SK-N-SH (cell line): ENCODE data around the gene CRTC1. TPM values are rescaled to one million over a fixed set of nuclear protein-coding genes. Genes with fewer than 3 reads are reported as not detected.

Experiments
- CTCF ChIA-PET: fragments of 300-600, 350-600 bp; formaldehyde crosslinking; extraction: SDS; loops from one replicate; lab custom pipeline; 2021; lab: Yijun Ruan, JAX
- POLR2A ChIA-PET: fragments of 350-600 bp; sonication (Branson Sonifier 250); formaldehyde crosslinking; extraction: SDS; loops from one replicate; lab custom pipeline; 2020; ENCODE audit warnings: antibody characterized with exemption, inconsistent platforms; lab: Yijun Ruan, JAX
- DNase-seq: peaks from one replicate; pipeline ENCODE4 v3.0.0; 2012
- H2AFZ ChIP-seq: fragments of 200-600 bp; sonication (generic); 2 replicates; pipeline ENCODE4 v1.8.1; 2016; ENCODE audit warnings: antibody characterized with exemption, mild to moderate bottlenecking, low read depth
- H3F3A ChIP-seq: fragments of 200-600 bp; sonication (generic); replicated peaks from 2 replicates; pipeline ENCODE3; 2016; ENCODE audit warnings: antibody characterized with exemption, mild to moderate bottlenecking; ENCODE audit not compliant: insufficient read depth
- H3K27ac ChIP-seq, 2 experiments: fragments of 200-500 bp in 1 of 2; fragments of 200-600 bp in 1 of 2; sonication (Bioruptor generic) in 1 of 2; sonication (generic), shearing (Covaris generic) in 1 of 2; 2 replicates each; pipeline versions ENCODE4 v1.5.1 to v1.6.1; 2014 to 2016; ENCODE audit warnings: low read depth in 2 of 2, inconsistent platforms in 1 of 2, low read length in 1 of 2, mild to moderate bottlenecking in 1 of 2, mixed read lengths in 1 of 2
- H3K27me3 ChIP-seq: fragments of 200-600 bp; sonication (generic), shearing (Covaris generic); 2 replicates; pipeline ENCODE4 v1.6.1; 2016; ENCODE audit warnings: mixed run types; ENCODE audit not compliant: insufficient read depth
- H3K36me3 ChIP-seq, 2 experiments: fragments of 200-500 bp in 1 of 2; fragments of 200-600 bp in 1 of 2; sonication (Bioruptor generic) in 1 of 2; sonication (generic) in 1 of 2; replicated peaks in 1 of 2; 2 replicates each; pipeline versions ENCODE3 to v1.5.1; 2014 to 2016; ENCODE audit warnings: low read length in 1 of 2, mild to moderate bottlenecking in 1 of 2; ENCODE audit not compliant: insufficient read depth in 2 of 2, control insufficient read depth in 1 of 2
- H3K4me1 ChIP-seq, 2 experiments: fragments of 200-500 bp in 1 of 2; fragments of 200-600 bp in 1 of 2; sonication (Bioruptor generic) in 1 of 2; sonication (generic), shearing (Covaris generic) in 1 of 2; 2 replicates each; pipeline versions ENCODE4 v1.5.1 to v1.6.1; 2014 to 2016; ENCODE audit warnings: low read depth in 1 of 2, low read length in 1 of 2, mixed run types in 1 of 2; ENCODE audit not compliant: insufficient read depth in 2 of 2, control insufficient read depth in 1 of 2
- H3K4me2 ChIP-seq: fragments of 200-600 bp; sonication (generic), shearing (Covaris generic); 2 replicates; pipeline ENCODE4 v1.6.1; 2017; ENCODE audit warnings: mixed run types
- H3K4me3 ChIP-seq, 2 experiments: fragments of 200-500 bp in 1 of 2; fragments of 200-600 bp in 1 of 2; sonication (Bioruptor generic) in 1 of 2; sonication (generic), shearing (Covaris generic) in 1 of 2; 2 replicates each; pipeline versions ENCODE4 v1.5.1 to v1.8.1; 2014 to 2016; ENCODE audit warnings: low read depth in 2 of 2, inconsistent platforms in 1 of 2, low read length in 1 of 2, mild to moderate bottlenecking in 1 of 2, mixed read lengths in 1 of 2, moderate library complexity in 1 of 2
- H3K79me2 ChIP-seq: fragments of 200-600 bp; sonication (generic); 2 replicates; pipeline ENCODE4 v1.8.1; 2017; ENCODE audit warnings: mild to moderate bottlenecking; ENCODE audit not compliant: insufficient read depth
- H3K9ac ChIP-seq: fragments of 200-600 bp; sonication (generic); 2 replicates; pipeline ENCODE4 v1.6.1; 2017; ENCODE audit warnings: mixed run types
- H3K9me2 ChIP-seq: fragments of 200-600 bp; sonication (generic); 2 replicates; pipeline ENCODE4 v1.6.1; 2017; ENCODE audit warnings: mixed run types
- H3K9me3 ChIP-seq: fragments of 200-600 bp; sonication (generic); 2 replicates; pipeline ENCODE4 v1.6.1; 2017; ENCODE audit warnings: mixed run types, mild to moderate bottlenecking, moderate library complexity
- H4K20me1 ChIP-seq: fragments of 200-600 bp; sonication (generic); 2 replicates; pipeline ENCODE4 v1.6.1; 2017; ENCODE audit warnings: mild to moderate bottlenecking, mixed run types; ENCODE audit not compliant: insufficient read depth
- FOXM1 ChIP-seq: IDR thresholded peaks from 2 replicates; pipeline ENCODE4 v1.4.0; 2012; ENCODE audit warnings: low read depth, mild to moderate bottlenecking
- IRF3 ChIP-seq: fragments of 150-350 bp; IDR thresholded peaks from 2 replicates; pipeline ENCODE4 v1.6.1; 2016; ENCODE audit warnings: mild to moderate bottlenecking, low read depth, low read length
- JUND ChIP-seq: IDR thresholded peaks from 2 replicates; pipeline ENCODE4 v1.4.0; 2012
- MAX ChIP-seq: IDR thresholded peaks from 2 replicates; pipeline ENCODE4 v1.4.0; 2012; ENCODE audit warnings: low read depth
- MXI1 ChIP-seq: IDR thresholded peaks from 2 replicates; pipeline ENCODE4 v1.6.1; 2012; ENCODE audit warnings: mild to moderate bottlenecking, low read depth, low read length, improper control_type of control experiment
- PBX3 ChIP-seq: IDR thresholded peaks from 2 replicates; pipeline ENCODE4; 2012
- RFX5 ChIP-seq: IDR thresholded peaks from 2 replicates; pipeline ENCODE4 v1.6.1; 2012; ENCODE audit warnings: mild to moderate bottlenecking, improper control_type of control experiment, low read length
- SMC3 ChIP-seq: IDR thresholded peaks from 2 replicates; pipeline ENCODE4 v1.6.1; 2012; ENCODE audit warnings: low read depth, low read length, improper control_type of control experiment
- USF1 ChIP-seq: IDR thresholded peaks from 2 replicates; pipeline ENCODE4 v1.4.0; 2012; ENCODE audit warnings: low read depth, borderline replicate concordance
- WGBS: methylation state at CpG from one replicate; pipeline ENCODE4 v1.1.6; 2017; ENCODE audit warnings: low lambda C conversion rate; 5-methylcytosine and 5-hydroxymethylcytosine counted together
- polyA plus RNA-seq, 3 experiments: library from polyadenylated mRNA; depleted of rRNA; stranded (reverse); fragments of >200 nt; gene quantifications; 2 replicates each; pipeline ENCODE4 v1.2.3, GENCODE V29; 2012

The CRTC1 gene
- polyA plus RNA-seq, 1 of the 3 experiments (the other 2 are of a cell fraction), result 5.0 TPM

- peaks cover 33 to 71% of the 10 kb centered on the region in 2 experiments; a peak in 3 of 4 replicates for H3K4me1 ChIP-seq
- peaks cover 0 to 3% of the 10 kb centered on the region in 2 experiments for H3K36me3 ChIP-seq
- ChIA-PET POLR2A (interaction anchor here (0.9 to 1.2 kb wide), 2 partner anchors 9 to 152 kb away, joined by 3 read pairs; no protein-coding TSS in a partner anchor), CTCF (interaction anchor here (0.8 to 2.2 kb wide), 4 partner anchors 25 to 126 kb away, joined by 3 to 13 read pairs (median 4); no protein-coding TSS in a partner anchor)
- H2AFZ ChIP-seq, result no peak overlapping the region
- no peak overlapping the region for H3K4me3 ChIP-seq
- H3K9me3 ChIP-seq, result no peaks in the 10 kb centered on the region
- peaks cover 39% of the 10 kb centered on the region for H3F3A ChIP-seq
- peak overlapping the region; percentile 90 to 96 for H3K27ac ChIP-seq
- WGBS, result 60% methylated on average over 1 of the region's 4 CpGs
- no peak for TF ChIP-seq USF1
- no peak for TF ChIP-seq RFX5
- H3K9ac ChIP-seq, result peak overlapping the region; percentile 51; the same call in 1 of the 2 replicates
- DNase-seq, result no peak
- H3K27me3 ChIP-seq, result no peaks in the 10 kb centered on the region
- no peaks in the 10 kb centered on the region for H3K79me2 ChIP-seq
- H3K9me2 ChIP-seq, result no peaks in the 10 kb centered on the region
- no peaks in the 10 kb centered on the region for H4K20me1 ChIP-seq
- H3K4me2 ChIP-seq, result peak overlapping the region; percentile 61
These were observed 81.1 kb downstream of the CRTC1 start for GRCh38 chr19:18764591-18765051.

GRCh38 chr19:18765224-18765623 lies 81.7 kb downstream of the CRTC1 start:
- DNase-seq, result no peak
- TF ChIP-seq SMC3, result no peak
- no peak for TF ChIP-seq MAX
- no peak for TF ChIP-seq IRF3
- TF ChIP-seq JUND, result no peak
- no peak for TF ChIP-seq PBX3
- TF ChIP-seq FOXM1, result no peak
- TF ChIP-seq MXI1, result no peak
- ChIA-PET POLR2A (interaction anchor here (0.9 kb wide), 1 partner anchor 153 kb away, joined by 3 read pairs; no protein-coding TSS in a partner anchor), CTCF (interaction anchor here (0.6 to 2.2 kb wide), 4 partner anchors 24 to 783 kb away, joined by 3 to 13 read pairs (median 3); no protein-coding TSS in a partner anchor)
- Histone ChIP-seq H3F3A (peaks cover 39% of the 10 kb centered on the region), H3K4me2 (peak overlapping the region; percentile 61), H3K4me3 (no peak overlapping the region), H3K27me3 (no peaks in the 10 kb centered on the region), H3K27ac (peak overlapping the region; percentile 90 to 96), H3K79me2 (no peaks in the 10 kb centered on the region), H3K36me3 (peaks cover 0 to 3% of the 10 kb centered on the region in 2 experiments), H4K20me1 (no peaks in the 10 kb centered on the region), H3K9me3 (no peaks in the 10 kb centered on the region), H3K9ac (peak overlapping the region; percentile 51; the same call in 1 of the 2 replicates), H3K4me1 (peaks cover 33 to 66% of the 10 kb centered on the region in 2 experiments; a peak in 3 of 4 replicates), H3K9me2 (no peaks in the 10 kb centered on the region), H2AFZ (no peak overlapping the region)
- 97% methylated on average over 8 of the region's 8 CpGs for WGBS
